Esophagus muscularis mucosa (tissue), 3 donors: ENCODE data around the gene RTN4RL2.

Experiments used
- CTCF ChIP-seq, 3 experiments: fragments of 200-600 bp in 2 of 3; fragments of 450-650 bp in 1 of 3; sonication (generic) in 2 of 3; IDR thresholded peaks; one replicate each; pipeline ENCODE4 v1.5.1; 2017 to 2019; ENCODE audit warnings: antibody characterized with exemption in 3 of 3, mild to moderate bottlenecking in 2 of 3, moderate library complexity in 1 of 3
- EP300 ChIP-seq: sonication (generic); formaldehyde crosslinking; IDR thresholded peaks from one replicate; pipeline ENCODE4 v1.6.1; 2017; ENCODE audit warnings: antibody characterized with exemption

GRCh38 chr11:57426439-57426928, 33.8 kb upstream of the RTN4RL2 start:
- TF ChIP-seq EP300: no peak
- TF ChIP-seq CTCF (IDR thresholded peaks at IDR 0.05): no peak
